Dermis blood vessel endothelial cell (primary cell): ENCODE measurements around the gene SPATA16. TPM values are rescaled to one million over a fixed set of nuclear protein-coding genes. Genes with fewer than 3 reads are reported as not detected.
"Not testable (repeated sequence)": the region's sequence is repeated elsewhere in the genome, so short reads cannot be mapped to it uniquely, and the experiment has no call there.

ENCODE experiments used
- DNase-seq: peaks from one replicate; pipeline ENCODE4 v3.0.0; 2010
- total RNA-seq: library from RNA; depleted of rRNA; stranded (reverse); fragments of >200 nt; gene quantifications from 2 replicates; pipeline ENCODE4 v1.2.3, GENCODE V29; 2014

The SPATA16 gene
- total RNA-seq, result not detected in 2 replicates

- DNase-seq, result no peak
Observed at GRCh38 chr3:173140986-173141385, at the start of gene SPATA16. Gene SPATA16, minus strand, starts transcription at chr3:173141235. Its CDS starts 23,504 bp downstream, at chr3:173117731.

GRCh38 chr3:173183022-173183421 lies 42.0 kb upstream of the SPATA16 start:
- not testable (repeated sequence) for DNase-seq

GRCh38 chr3:173173652-173174051 lies 32.6 kb upstream of the SPATA16 start:
- DNase-seq, result no peak

- not testable (repeated sequence) for DNase-seq
Observed at GRCh38 chr3:173159139-173159538, 18.1 kb upstream of the SPATA16 start.

- DNase-seq, result not testable (repeated sequence)
Observed at GRCh38 chr3:173156533-173156932, 15.5 kb upstream of the SPATA16 start.

- no peak for DNase-seq
Observed at GRCh38 chr3:173153631-173154030, 12.6 kb upstream of the SPATA16 start.

GRCh38 chr3:173139420-173139819 lies 1.6 kb downstream of the SPATA16 start:
- DNase-seq, result no peak

- DNase-seq, result no peak
Observed at GRCh38 chr3:173138026-173138425, 3.0 kb downstream of the SPATA16 start.

GRCh38 chr3:173135059-173135458 lies 6.0 kb downstream of the SPATA16 start:
- DNase-seq, result no peak

GRCh38 chr3:173128633-173129032 lies 12.4 kb downstream of the SPATA16 start:
- DNase-seq, result no peak

GRCh38 chr3:173111321-173111720 lies 29.7 kb downstream of the SPATA16 start:
- DNase-seq, result no peak

- no peak for DNase-seq
Observed at GRCh38 chr3:173109143-173109542, 31.9 kb downstream of the SPATA16 start.

- DNase-seq, result no peak
Observed at GRCh38 chr3:173103469-173103868, 37.6 kb downstream of the SPATA16 start.

GRCh38 chr3:173098959-173099358 lies 42.1 kb downstream of the SPATA16 start:
- DNase-seq, result no peak

GRCh38 chr3:173096994-173097785 lies 43.8 kb downstream of the SPATA16 start:
- no peak for DNase-seq

GRCh38 chr3:173096140-173096539 lies 44.9 kb downstream of the SPATA16 start:
- no peak for DNase-seq

GRCh38 chr3:173092038-173092437 lies 49.0 kb downstream of the SPATA16 start:
- DNase-seq, result no peak

GRCh38 chr3:173090492-173090891 lies 50.5 kb downstream of the SPATA16 start:
- DNase-seq, result no peak

- DNase-seq, result no peak
Observed at GRCh38 chr3:173089283-173089682, 51.8 kb downstream of the SPATA16 start.

GRCh38 chr3:173078525-173078924 lies 62.5 kb downstream of the SPATA16 start:
- DNase-seq, result peak; percentile 13

GRCh38 chr3:173066044-173067004 lies 74.7 kb downstream of the SPATA16 start:
- DNase-seq, result no peak

- DNase-seq, result no peak
Observed at GRCh38 chr3:173065543-173065981, 75.5 kb downstream of the SPATA16 start.

GRCh38 chr3:173064631-173065030 lies 76.4 kb downstream of the SPATA16 start:
- DNase-seq, result no peak
